PC-9 (cell line): ENCODE measurements around the gene TNFRSF1A. TPM values are rescaled to one million over a fixed set of nuclear protein-coding genes. Genes with fewer than 3 reads are reported as not detected.
"Not testable (repeated sequence)": the region's sequence is repeated elsewhere in the genome, so short reads cannot be mapped to it uniquely, and the experiment has no call there.

ENCODE experiments used
- BruUV-seq: library from RNA; stranded (reverse); fragments of 400-500 nt; replicated peaks from 2 replicates; lab custom pipeline; 2021; lab: Mats Ljungman, UMichigan
- CTCF ChIA-PET: fragments of 300-600 bp; sonication (Branson Sonifier 250); formaldehyde crosslinking; loops from one replicate; lab custom pipeline; 2022; ENCODE audit warnings: antibody characterized with exemption; lab: Charles Lee
- POLR2A ChIA-PET: fragments of 300-600 bp; sonication (Branson Sonifier 250); formaldehyde crosslinking; loops from one replicate; lab custom pipeline; 2022; ENCODE audit warnings: antibody characterized with exemption; ENCODE audit not compliant: unreplicated experiment; lab: Charles Lee
- DNase-seq, 2 experiments: peaks; one replicate each; pipeline versions ENCODE4 v3.0.0 to v3.0.0-alpha.2; 2015 to 2022; ENCODE audit warnings: mixed read lengths in 1 of 2
- H2AFZ ChIP-seq: fragments of 200-600 bp; sonication (generic); 2 replicates; pipeline ENCODE4 v1.8.1; 2017; ENCODE audit warnings: antibody characterized with exemption
- H3F3A ChIP-seq: fragments of 200-600 bp; sonication (generic); 2 replicates; pipeline ENCODE4 v1.8.1; 2017; ENCODE audit warnings: antibody characterized with exemption, mild to moderate bottlenecking, low read depth; ENCODE audit not compliant: insufficient read depth
- H3K27ac ChIP-seq: fragments of 200-600 bp; sonication (generic); 2 replicates; pipeline ENCODE4 v1.6.1; 2016; ENCODE audit warnings: mixed run types
- H3K27me3 ChIP-seq: fragments of 200-600 bp; sonication (generic); 2 replicates; pipeline ENCODE4 v1.6.1; 2016; ENCODE audit warnings: low read depth, mixed run types; ENCODE audit not compliant: insufficient read depth
- H3K36me3 ChIP-seq: fragments of 200-600 bp; sonication (generic); 2 replicates; pipeline ENCODE4 v1.6.1; 2016; ENCODE audit warnings: low read depth, mixed run types
- H3K4me1 ChIP-seq: fragments of 200-600 bp; sonication (generic); replicated peaks from 2 replicates; pipeline ENCODE4 v1.6.1; 2016; ENCODE audit warnings: mixed run types; ENCODE audit not compliant: insufficient read depth
- H3K4me2 ChIP-seq: fragments of 200-600 bp; sonication (generic); 2 replicates; pipeline ENCODE4 v1.6.1; 2017; ENCODE audit warnings: mixed run types
- H3K4me3 ChIP-seq: fragments of 200-600 bp; sonication (generic); 2 replicates; pipeline ENCODE4 v1.6.1; 2016; ENCODE audit warnings: mixed run types
- H3K79me2 ChIP-seq: fragments of 200-600 bp; sonication (generic); 2 replicates; pipeline ENCODE4 v1.6.1; 2017; ENCODE audit warnings: low read depth, mixed run types
- H3K9me2 ChIP-seq: fragments of 200-600 bp; sonication (generic); 2 replicates; pipeline ENCODE4 v1.8.1; 2017; ENCODE audit warnings: mild to moderate bottlenecking; ENCODE audit not compliant: insufficient read depth
- H3K9me3 ChIP-seq: fragments of 200-600 bp; sonication (generic); 2 replicates; pipeline ENCODE4 v1.8.1; 2016; ENCODE audit warnings: low read depth; ENCODE audit not compliant: insufficient read depth
- H4K20me1 ChIP-seq: fragments of 200-600 bp; sonication (generic); 2 replicates; pipeline ENCODE4 v1.8.1; 2017; ENCODE audit not compliant: insufficient read depth
- CTCF ChIP-seq: fragments of 200-600 bp; sonication (generic); conservative IDR thresholded peaks from 2 replicates; pipeline ENCODE4 v1.6.1; 2017; ENCODE audit warnings: mixed run types, antibody characterized with exemption, mild to moderate bottlenecking, moderate library complexity
- EZH2 ChIP-seq: fragments of 200-600 bp; sonication (generic); IDR thresholded peaks from 2 replicates; pipeline ENCODE4 v1.8.0; 2017; ENCODE audit warnings: antibody characterized with exemption, low read depth
- intact Hi-C: fragments of 100-400 bp; cut with micrococcal nuclease; formaldehyde crosslinking; loops from one replicate; pipeline ENCODE4 v1.10.0; 2022; ENCODE audit not compliant: unreplicated experiment
- total RNA-seq: library from RNA; stranded (reverse); gene quantifications from 2 replicates; pipeline ENCODE4 v1.2.3, GENCODE V29; 2021

The TNFRSF1A gene
- total RNA-seq, 1 experiment from 2014 or later = 165 TPM

- Histone ChIP-seq H3K36me3 (0 out of 2 replicates have a peak, but pooled peaks cover 9% of the 10 kb centered on the region), H3K79me2 (peaks cover 10% of the 10 kb centered on the region), H3K4me2 (peak overlapping the region; percentile 44), H3K4me1 (peaks cover 43% of the 10 kb centered on the region), H3K4me3 (no peak overlapping the region), H4K20me1 (no peaks in the 10 kb centered on the region), H3K27me3 (no peaks in the 10 kb centered on the region), H3K9me3 (no peaks in the 10 kb centered on the region), H3K27ac (peak overlapping the region; percentile 48; the same call in 1 of the 2 replicates), H3F3A (peaks cover 52% of the 10 kb centered on the region), H3K9me2 (no peaks in the 10 kb centered on the region), H2AFZ (no peak overlapping the region)
- ChIA-PET POLR2A (interaction anchor here (0.5 to 1.6 kb wide), 5 partner anchors 10 to 36 kb away, joined by 4 to 58 read pairs (median 6); no protein-coding TSS in a partner anchor), CTCF (no interaction called here)
- BruUV-seq = no TSS peak
- intact Hi-C loops = no loop called here
- no peak for DNase-seq
- TF ChIP-seq CTCF = no peak
Measured at GRCh38 chr12:6346235-6346832, 4.5 kb upstream of the TNFRSF1A start.

- H3K36me3 ChIP-seq = 0 out of 2 replicates have a peak, but pooled peaks cover 9% of the 10 kb centered on the region
- no peaks in the 10 kb centered on the region for H3K27me3 ChIP-seq
- H2AFZ ChIP-seq = no peak overlapping the region
- no peaks in the 10 kb centered on the region for H4K20me1 ChIP-seq
- BruUV-seq = no TSS peak
- H3K27ac ChIP-seq = peak overlapping the region; percentile 48
- peaks cover 19% of the 10 kb centered on the region for H3K79me2 ChIP-seq
- H3F3A ChIP-seq = peaks cover 52% of the 10 kb centered on the region
- H3K9me2 ChIP-seq = no peaks in the 10 kb centered on the region
- TF ChIP-seq CTCF (no peak), EZH2 (no peak)
- CTCF ChIA-PET = interaction anchor here (0.6 to 0.7 kb wide), 7 partner anchors 10 to 344 kb away, joined by 3 to 5 read pairs (median 3); partner anchors contain the start of gene ZNF384
- H3K4me1 ChIP-seq = peaks cover 43% of the 10 kb centered on the region
- H3K9me3 ChIP-seq = no peaks in the 10 kb centered on the region
- DNase-seq = peak; percentile 76 to 87
- no peak overlapping the region for H3K4me3 ChIP-seq
- peak overlapping the region; percentile 44 for H3K4me2 ChIP-seq
- POLR2A ChIA-PET = interaction anchor here (0.5 to 1.6 kb wide), 16 partner anchors 9 to 261 kb away, joined by 3 to 58 read pairs (median 5); no protein-coding TSS in a partner anchor
- intact Hi-C loops = no loop called here
Measured at GRCh38 chr12:6345319-6346091, 3.6 kb upstream of the TNFRSF1A start.

GRCh38 chr12:6344101-6344660 is 2.3 kb upstream of the TNFRSF1A start:
- H3K9me3 ChIP-seq, H3K36me3 ChIP-seq, intact Hi-C loops, H3K4me3 ChIP-seq, H3K27me3 ChIP-seq, DNase-seq, H4K20me1 ChIP-seq, H3K9me2 ChIP-seq, H3K4me2 ChIP-seq, BruUV-seq, CTCF ChIA-PET, H3K27ac ChIP-seq, H2AFZ ChIP-seq: not testable (repeated sequence)
- POLR2A ChIA-PET = interaction anchor here (0.6 to 0.9 kb wide), 6 partner anchors 27 to 172 kb away, joined by 3 to 8 read pairs (median 4); partner anchors contain the start of genes LTBR and SCNN1A
- Histone ChIP-seq H3F3A (peaks cover 51% of the 10 kb centered on the region), H3K79me2 (peaks cover 32% of the 10 kb centered on the region), H3K4me1 (peaks cover 53% of the 10 kb centered on the region)
